Endodermal cell (in vitro differentiated cells): ENCODE measurements around the gene BFSP2. TPM values are rescaled to one million over a fixed set of nuclear protein-coding genes. Genes with fewer than 3 reads are reported as not detected.

ENCODE experiments used
- DNase-seq: peaks from one replicate; pipeline ENCODE4 v3.0.0-alpha.2; 2017
- H3K27ac ChIP-seq: 2 replicates; pipeline ENCODE4 v1.5.1; 2013; ENCODE audit warnings: mild to moderate bottlenecking, low read depth, low read length, moderate library complexity
- H3K27me3 ChIP-seq: 2 replicates; pipeline ENCODE4 v1.6.1; 2013; ENCODE audit warnings: mild to moderate bottlenecking, low read length, moderate library complexity; ENCODE audit not compliant: insufficient read depth, control insufficient read depth, poor library complexity, severe bottlenecking
- H3K36me3 ChIP-seq: 2 replicates; pipeline ENCODE4 v1.7.0; 2013; ENCODE audit warnings: mild to moderate bottlenecking, low read length, moderate library complexity; ENCODE audit not compliant: control insufficient read depth, insufficient read depth
- H3K4me1 ChIP-seq: one replicate; pipeline ENCODE4 v1.7.0; 2013; ENCODE audit warnings: low read length; ENCODE audit not compliant: control insufficient read depth, insufficient read depth
- H3K4me3 ChIP-seq: 2 replicates; pipeline ENCODE4 v1.5.1; 2013; ENCODE audit warnings: mild to moderate bottlenecking, low read length, moderate library complexity
- H3K9ac ChIP-seq: 2 replicates; pipeline ENCODE4 v1.6.1; 2013; ENCODE audit warnings: mild to moderate bottlenecking, low read length, moderate library complexity; ENCODE audit not compliant: poor library complexity, severe bottlenecking; ENCODE audit errors: extremely low read depth
- H3K9me3 ChIP-seq: 2 replicates; pipeline ENCODE4 v1.6.1; 2013; ENCODE audit warnings: mild to moderate bottlenecking, low read length, moderate library complexity; ENCODE audit not compliant: control insufficient read depth
- H3K27ac Mint-ChIP-seq: 2 replicates; pipeline ENCODE4 v1.8.0; 2020; ENCODE audit warnings: mixed read lengths
- H3K27me3 Mint-ChIP-seq: 2 replicates; pipeline ENCODE4 v1.8.0; 2021; ENCODE audit warnings: mild to moderate bottlenecking, mixed read lengths; ENCODE audit not compliant: insufficient read depth
- H3K36me3 Mint-ChIP-seq: 2 replicates; pipeline ENCODE4 v1.8.0; 2020; ENCODE audit warnings: low read depth, mixed read lengths
- H3K4me1 Mint-ChIP-seq: 2 replicates; pipeline ENCODE4 v1.8.0; 2020; ENCODE audit warnings: mixed read lengths
- H3K4me3 Mint-ChIP-seq: 2 replicates; pipeline ENCODE4 v1.8.0; 2020; ENCODE audit warnings: mild to moderate bottlenecking, moderate library complexity, mixed read lengths
- H3K9me3 Mint-ChIP-seq: 2 replicates; pipeline ENCODE4 v1.8.0; 2020; ENCODE audit warnings: mild to moderate bottlenecking, mixed read lengths
- WGBS, 2 experiments: methylation state at CpG; one replicate each; pipeline versions ENCODE4 v1.1.5 to v1.1.7; 2013; ENCODE audit warnings: missing lambda C conversion rate in 2 of 2, mixed read lengths in 1 of 2; ENCODE audit not compliant: insufficient coverage in 1 of 2, insufficient read length in 1 of 2; 5-methylcytosine and 5-hydroxymethylcytosine counted together
- total RNA-seq, 2 donors: library from RNA; stranded (reverse); fragmentation: NEBNext Ultra II Directional in 1 of 2; extraction: Animal tissue kit (Norgen Biotek cat#: 25700) in 1 of 2; gene quantifications; 2 replicates in 1 of 2; 3 replicates in 1 of 2; pipeline ENCODE4 v1.2.1, GENCODE V29; 2021
- TF ChIP-seq, protein P1 (sequence below): fragments of 200-600 bp; sonication (generic); conservative IDR thresholded peaks from 2 replicates; pipeline ENCODE4 v1.5.0; 2021; ENCODE audit warnings: antibody characterized with exemption, mild to moderate bottlenecking

BFSP2 gene
- total RNA-seq, 2 donors from 2014 or later: not detected

- Mint-ChIP-seq H3K27ac (no peak overlapping the region), H3K36me3 (no peaks in the 10 kb centered on the region), H3K4me3 (no peak overlapping the region)
Observed at GRCh38 chr3:133364704-133365103, 35.2 kb upstream of the BFSP2 start.

DNA sequence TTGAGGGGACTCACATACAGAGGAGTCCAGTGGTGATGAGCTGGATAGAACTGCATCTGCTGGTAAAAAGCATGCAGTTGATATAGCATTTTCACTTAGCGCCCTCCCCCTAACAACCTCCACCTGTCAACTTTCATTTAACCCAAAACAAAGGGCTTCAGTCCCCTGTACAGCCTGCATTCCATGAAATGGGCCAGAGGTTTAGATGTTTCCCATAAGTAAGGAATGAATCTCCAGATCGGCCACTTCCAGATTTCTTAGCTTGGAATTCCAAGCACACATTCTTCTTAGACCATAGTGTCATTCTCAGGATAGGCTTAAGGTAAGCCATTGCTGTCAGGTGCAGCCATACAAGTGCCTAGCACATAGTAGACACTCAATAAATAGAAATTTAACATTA lies 32.9 kb upstream of the BFSP2 start:
- Mint-ChIP-seq H3K27ac (no peak overlapping the region), H3K4me3 (no peak overlapping the region), H3K4me1 (peaks cover 10% of the 10 kb centered on the region), H3K9me3 (no peaks in the 10 kb centered on the region), H3K36me3 (no peaks in the 10 kb centered on the region), H3K27me3 (peaks cover 2% of the 10 kb centered on the region)
- H3K4me3 ChIP-seq: no peak overlapping the region
- DNase-seq: no peak
- TF ChIP-seq, protein P1, sequence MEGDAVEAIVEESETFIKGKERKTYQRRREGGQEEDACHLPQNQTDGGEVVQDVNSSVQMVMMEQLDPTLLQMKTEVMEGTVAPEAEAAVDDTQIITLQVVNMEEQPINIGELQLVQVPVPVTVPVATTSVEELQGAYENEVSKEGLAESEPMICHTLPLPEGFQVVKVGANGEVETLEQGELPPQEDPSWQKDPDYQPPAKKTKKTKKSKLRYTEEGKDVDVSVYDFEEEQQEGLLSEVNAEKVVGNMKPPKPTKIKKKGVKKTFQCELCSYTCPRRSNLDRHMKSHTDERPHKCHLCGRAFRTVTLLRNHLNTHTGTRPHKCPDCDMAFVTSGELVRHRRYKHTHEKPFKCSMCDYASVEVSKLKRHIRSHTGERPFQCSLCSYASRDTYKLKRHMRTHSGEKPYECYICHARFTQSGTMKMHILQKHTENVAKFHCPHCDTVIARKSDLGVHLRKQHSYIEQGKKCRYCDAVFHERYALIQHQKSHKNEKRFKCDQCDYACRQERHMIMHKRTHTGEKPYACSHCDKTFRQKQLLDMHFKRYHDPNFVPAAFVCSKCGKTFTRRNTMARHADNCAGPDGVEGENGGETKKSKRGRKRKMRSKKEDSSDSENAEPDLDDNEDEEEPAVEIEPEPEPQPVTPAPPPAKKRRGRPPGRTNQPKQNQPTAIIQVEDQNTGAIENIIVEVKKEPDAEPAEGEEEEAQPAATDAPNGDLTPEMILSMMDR: no peak
- H3K9me3 ChIP-seq: no peaks in the 10 kb centered on the region
- H3K4me1 ChIP-seq: no peaks in the 10 kb centered on the region
- WGBS, 2 experiments: 95 to 100% methylated on average over 1 to 2 of the region's 2 CpGs
- H3K36me3 ChIP-seq: no peaks in the 10 kb centered on the region
- H3K27ac ChIP-seq: no peak overlapping the region
- H3K27me3 ChIP-seq: no peaks in the 10 kb centered on the region
- no peak overlapping the region for H3K9ac ChIP-seq

More at GRCh38 chr3:133364704-133365103, 35.2 kb upstream of the BFSP2 start:
- WGBS, 2 experiments: 86 to 97% methylated on average over 2 to 4 of the region's 4 CpGs
- Histone ChIP-seq H3K27me3 (no peaks in the 10 kb centered on the region), H3K4me1 (no peaks in the 10 kb centered on the region), H3K9me3 (no peaks in the 10 kb centered on the region), H3K9ac (no peak overlapping the region), H3K36me3 (no peaks in the 10 kb centered on the region), H3K4me3 (no peak overlapping the region), H3K27ac (no peak overlapping the region)
- H3K27me3 Mint-ChIP-seq: peaks cover 2% of the 10 kb centered on the region
- DNase-seq: peak; percentile 25
- TF ChIP-seq, protein P1: no peak
- no peaks in the 10 kb centered on the region for H3K9me3 Mint-ChIP-seq
- peaks cover 3% of the 10 kb centered on the region for H3K4me1 Mint-ChIP-seq

DNA sequence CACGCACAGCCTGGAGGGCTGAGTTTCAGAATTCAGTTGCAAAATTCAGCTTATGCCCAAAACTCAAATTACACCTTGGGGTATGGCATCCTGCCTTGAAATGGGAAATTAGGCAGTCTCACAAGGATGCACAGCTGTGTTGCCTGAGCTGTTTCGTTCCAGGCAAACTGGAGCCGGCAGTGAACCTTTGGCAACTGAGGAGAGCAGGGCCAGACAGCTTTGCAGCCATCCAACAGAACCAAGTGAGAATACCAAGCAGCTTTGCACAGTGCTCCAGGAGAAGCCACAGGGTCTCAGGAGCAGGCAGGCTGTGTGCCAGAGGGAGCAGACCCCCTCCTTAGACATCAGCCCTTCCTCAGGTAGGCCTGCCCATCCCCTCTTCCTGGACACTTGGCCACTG lies 32.5 kb upstream of the BFSP2 start:
- Mint-ChIP-seq H3K9me3 (no peaks in the 10 kb centered on the region), H3K36me3 (no peaks in the 10 kb centered on the region), H3K4me1 (peaks cover 15% of the 10 kb centered on the region), H3K27me3 (peaks cover 2% of the 10 kb centered on the region), H3K4me3 (no peak overlapping the region), H3K27ac (no peak overlapping the region)
- H3K27ac ChIP-seq: no peak overlapping the region
- no peak overlapping the region for H3K4me3 ChIP-seq
- WGBS, 2 experiments: 94 to 100% methylated on average over 3 of the region's 3 CpGs
- DNase-seq: peak; percentile 25
- H3K9me3 ChIP-seq: no peaks in the 10 kb centered on the region
- no peaks in the 10 kb centered on the region for H3K4me1 ChIP-seq
- H3K9ac ChIP-seq: no peak overlapping the region
- TF ChIP-seq, protein P1: no peak
- no peaks in the 10 kb centered on the region for H3K27me3 ChIP-seq
- no peaks in the 10 kb centered on the region for H3K36me3 ChIP-seq
